ENCODE data around the gene BCAS3.

- TF ChIP-seq CTCF (IDR thresholded peaks at IDR 0.05) (no peak), POLR2A (IDR thresholded peaks at IDR 0.05) (no peak)
Measured at GRCh38 chr17:60809421-60809820, 131.8 kb downstream of the BCAS3 start.
